ENCODE measurements around the gene ADAMTS16.
"Not testable (repeated sequence)": the region's sequence is repeated elsewhere in the genome, so short reads cannot be mapped to it uniquely, and the experiment has no call there.

ADAMTS16 gene, protein sequence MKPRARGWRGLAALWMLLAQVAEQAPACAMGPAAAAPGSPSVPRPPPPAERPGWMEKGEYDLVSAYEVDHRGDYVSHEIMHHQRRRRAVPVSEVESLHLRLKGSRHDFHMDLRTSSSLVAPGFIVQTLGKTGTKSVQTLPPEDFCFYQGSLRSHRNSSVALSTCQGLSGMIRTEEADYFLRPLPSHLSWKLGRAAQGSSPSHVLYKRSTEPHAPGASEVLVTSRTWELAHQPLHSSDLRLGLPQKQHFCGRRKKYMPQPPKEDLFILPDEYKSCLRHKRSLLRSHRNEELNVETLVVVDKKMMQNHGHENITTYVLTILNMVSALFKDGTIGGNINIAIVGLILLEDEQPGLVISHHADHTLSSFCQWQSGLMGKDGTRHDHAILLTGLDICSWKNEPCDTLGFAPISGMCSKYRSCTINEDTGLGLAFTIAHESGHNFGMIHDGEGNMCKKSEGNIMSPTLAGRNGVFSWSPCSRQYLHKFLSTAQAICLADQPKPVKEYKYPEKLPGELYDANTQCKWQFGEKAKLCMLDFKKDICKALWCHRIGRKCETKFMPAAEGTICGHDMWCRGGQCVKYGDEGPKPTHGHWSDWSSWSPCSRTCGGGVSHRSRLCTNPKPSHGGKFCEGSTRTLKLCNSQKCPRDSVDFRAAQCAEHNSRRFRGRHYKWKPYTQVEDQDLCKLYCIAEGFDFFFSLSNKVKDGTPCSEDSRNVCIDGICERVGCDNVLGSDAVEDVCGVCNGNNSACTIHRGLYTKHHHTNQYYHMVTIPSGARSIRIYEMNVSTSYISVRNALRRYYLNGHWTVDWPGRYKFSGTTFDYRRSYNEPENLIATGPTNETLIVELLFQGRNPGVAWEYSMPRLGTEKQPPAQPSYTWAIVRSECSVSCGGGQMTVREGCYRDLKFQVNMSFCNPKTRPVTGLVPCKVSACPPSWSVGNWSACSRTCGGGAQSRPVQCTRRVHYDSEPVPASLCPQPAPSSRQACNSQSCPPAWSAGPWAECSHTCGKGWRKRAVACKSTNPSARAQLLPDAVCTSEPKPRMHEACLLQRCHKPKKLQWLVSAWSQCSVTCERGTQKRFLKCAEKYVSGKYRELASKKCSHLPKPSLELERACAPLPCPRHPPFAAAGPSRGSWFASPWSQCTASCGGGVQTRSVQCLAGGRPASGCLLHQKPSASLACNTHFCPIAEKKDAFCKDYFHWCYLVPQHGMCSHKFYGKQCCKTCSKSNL

DNA sequence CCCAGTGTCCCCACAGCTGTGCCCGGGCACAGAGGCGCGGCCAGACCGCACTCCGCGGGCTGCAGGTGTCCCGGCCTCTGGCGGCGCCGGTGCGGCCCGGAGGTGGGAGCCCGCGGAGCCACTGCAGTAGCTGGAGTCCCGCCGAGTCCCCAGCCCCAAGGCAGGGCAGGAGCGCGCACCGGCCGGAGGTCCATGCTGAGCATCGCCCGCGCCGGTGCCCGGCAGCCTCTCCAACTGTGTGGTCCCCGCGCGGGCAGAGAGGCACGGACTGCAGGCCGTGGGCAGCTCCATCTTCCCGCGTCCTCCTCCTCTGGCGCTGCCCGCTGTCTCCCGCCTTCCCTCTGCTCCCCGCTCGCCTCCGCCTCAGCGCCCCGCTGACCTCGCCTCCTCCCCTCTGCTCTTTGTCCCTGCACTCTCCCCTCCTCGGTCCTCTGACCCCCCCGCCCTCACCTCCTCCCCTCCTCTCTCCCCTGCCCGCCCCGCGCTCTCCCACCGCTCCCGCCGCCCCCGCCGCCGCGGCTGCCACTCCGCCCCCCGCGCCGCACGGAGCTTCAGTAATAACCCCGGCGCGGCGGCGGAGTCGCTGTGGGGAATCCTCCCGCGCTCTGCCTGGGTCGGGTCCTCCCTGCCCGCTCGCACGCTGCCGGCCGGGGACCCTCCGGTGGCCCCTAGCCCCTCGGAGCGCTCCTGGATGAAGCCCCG is at the start of gene ADAMTS16:
Gene ADAMTS16 (plus strand): TSS at position 554 of the 702 bp plus-strand sequence. CDS start 138 bp downstream, at position 692.
- DNase-seq = peak; percentile 38

DNA sequence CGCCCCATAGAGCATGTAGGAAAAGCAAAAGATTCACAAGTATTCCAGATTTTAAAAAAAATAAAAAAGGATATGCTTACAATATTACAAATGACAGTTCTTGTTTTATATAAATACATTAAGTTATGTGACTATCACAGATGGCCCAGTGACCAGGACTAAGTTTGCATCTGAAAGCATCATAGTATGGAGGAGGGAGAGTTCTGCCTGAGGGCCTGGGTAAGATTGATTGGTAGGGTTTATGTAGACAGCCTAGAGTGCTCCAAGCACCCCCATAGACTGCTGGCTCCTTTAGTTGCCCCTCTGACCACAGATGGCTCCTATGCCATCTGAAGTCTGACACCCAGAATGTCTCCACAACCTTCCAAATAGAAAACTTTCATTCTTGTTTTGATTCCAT is 48.0 kb upstream of the ADAMTS16 start:
- no peak for DNase-seq

DNA sequence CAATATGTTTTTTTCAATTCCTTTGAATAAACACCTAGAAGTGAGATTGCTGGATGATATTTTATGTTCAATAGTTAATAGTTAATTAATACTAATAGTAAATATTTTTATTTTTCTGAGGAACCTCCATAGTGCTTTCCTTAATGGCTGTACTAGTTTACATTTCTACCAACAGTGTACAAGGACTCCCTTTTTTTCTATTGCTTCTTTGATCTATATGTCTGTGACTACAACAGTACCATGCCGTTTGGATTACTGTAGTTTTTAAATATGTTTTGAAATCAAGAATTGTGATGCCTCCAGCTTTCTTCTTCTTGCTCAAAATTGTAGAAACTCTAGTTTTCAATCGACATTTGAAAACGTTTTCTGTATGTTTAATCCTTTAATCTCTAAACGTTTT is 39.5 kb upstream of the ADAMTS16 start:
- no peak for DNase-seq

DNA sequence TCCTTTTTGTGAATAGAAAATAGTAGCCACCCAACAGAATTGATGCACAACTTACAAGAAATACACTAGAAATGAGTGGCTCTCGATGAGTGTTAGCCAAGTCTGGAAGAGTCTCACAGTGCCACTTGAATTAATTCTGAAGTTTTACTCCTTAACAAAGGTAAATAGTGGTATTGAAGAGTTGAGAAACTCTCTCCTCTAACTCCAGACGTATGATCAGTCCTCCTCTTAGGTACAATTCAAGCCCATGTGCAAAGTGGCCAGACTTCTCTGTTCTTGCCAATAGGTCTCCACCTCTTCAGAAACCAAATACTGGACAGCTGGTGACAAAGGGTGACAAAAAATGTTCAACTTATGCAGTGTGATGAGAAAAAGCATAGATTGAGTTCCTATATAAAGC is 38.5 kb upstream of the ADAMTS16 start:
- no peak for DNase-seq

DNA sequence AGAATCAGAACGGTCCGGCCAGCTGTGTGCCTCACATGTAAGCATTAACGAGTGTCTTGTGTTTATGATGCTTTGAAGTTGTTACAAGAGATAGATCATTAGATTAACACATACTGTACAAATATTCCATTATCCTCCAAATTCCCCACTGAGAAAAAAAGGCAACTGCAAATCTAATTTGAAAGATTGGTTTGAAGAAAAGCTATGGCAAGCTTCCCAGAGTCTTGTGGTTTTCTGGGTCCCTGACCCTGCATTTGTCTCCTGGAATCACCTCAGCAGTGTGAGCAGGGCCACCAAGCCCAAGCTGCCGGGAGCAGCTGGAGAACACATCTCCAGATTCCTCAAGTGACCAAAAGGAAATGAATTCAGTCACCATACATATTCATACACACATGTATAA is 36.9 kb upstream of the ADAMTS16 start:
- DNase-seq = no peak

DNA sequence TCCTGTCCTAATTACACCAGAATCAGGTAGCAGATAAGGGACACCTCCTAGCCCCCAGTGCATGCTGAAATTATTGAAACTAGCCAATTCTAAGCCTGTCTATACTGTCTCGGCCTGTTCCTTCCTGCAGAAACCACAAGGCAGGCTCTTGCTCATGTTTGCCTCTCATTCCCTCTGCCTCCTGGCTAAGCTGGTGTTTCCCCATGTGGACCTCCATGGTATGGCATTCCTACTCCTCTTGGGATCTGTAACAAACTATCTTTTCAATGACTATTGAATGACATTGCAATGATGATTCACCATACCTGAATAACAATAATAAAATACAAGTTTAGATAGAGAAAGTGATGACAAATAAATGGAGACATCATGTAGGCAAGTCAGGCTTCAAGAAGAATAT is 35.6 kb upstream of the ADAMTS16 start:
- no peak for DNase-seq

DNA sequence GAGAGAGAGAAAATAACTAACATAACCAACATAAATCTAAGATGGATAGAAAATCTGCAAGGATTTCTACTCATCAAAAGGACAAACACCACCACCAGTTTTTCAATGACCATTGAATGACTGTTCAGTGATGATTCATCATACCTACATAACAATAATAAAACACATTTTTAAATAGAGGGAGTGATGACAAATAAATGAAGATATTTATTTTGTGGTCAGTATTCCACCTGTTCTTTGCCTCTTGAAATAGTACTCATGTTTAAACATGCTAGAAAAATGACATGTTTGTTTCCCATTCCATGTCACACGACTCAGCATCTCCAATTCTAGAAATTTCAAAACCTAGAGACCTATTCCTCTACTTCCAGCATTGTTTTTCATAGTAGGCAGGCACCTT is 34.6 kb upstream of the ADAMTS16 start:
- no peak for DNase-seq

DNA sequence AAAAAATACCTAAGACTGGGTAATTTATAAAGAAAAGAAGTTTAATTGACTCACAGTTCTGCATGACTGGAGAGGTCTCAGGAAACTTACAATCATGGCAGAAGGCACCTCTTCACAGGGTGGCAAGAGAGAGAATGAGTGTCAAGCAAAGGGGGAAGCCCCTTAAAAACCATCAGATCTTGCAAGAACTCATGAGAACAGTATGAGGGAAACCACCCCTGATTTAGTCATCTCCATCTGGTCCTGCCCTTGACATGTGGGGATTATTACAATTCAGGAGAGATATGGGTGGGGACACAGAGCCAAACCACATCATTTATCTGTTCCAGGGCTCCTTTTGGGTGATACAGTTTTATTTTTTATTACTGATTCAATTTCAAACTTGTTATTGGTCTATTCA is 23.2 kb upstream of the ADAMTS16 start:
- no peak for DNase-seq

DNA sequence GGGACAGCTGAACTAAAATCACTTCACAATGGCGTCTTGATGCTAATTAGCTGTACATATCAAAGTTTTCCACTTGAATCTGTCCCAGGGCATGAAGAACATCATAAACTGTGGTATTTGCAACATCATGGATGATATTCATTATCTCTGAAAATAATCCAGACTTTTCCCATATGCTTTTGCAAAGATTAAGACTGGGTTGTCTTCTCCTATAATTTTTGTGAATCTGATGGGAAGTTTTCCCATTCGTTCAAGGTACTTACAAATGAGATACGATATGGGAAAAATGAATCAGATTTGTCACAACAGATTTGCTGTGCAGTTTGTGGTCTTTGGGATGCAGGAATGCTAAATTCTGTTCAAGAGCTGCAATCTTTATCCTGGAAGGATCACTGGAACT is 17.4 kb upstream of the ADAMTS16 start:
- no peak for DNase-seq

DNA sequence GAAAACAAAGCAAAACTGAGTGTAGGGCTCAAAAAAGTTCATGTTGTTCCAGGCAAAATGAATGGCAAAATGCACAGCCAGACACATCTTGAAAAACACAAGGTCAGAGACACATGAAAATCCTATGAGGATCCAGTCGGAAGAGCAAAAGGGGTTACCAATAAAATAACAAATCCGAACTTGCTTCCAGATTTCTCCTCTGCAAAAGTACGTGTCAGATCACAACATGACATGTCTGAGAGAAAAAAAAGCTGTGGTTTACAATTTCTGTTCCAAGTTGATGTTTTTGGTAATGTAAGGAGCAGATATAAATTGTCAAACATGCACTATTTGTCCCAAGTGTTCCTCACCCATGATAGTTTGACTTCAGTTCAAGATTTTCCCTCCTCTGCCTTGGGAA is 15.9 kb upstream of the ADAMTS16 start:
- DNase-seq = no peak

DNA sequence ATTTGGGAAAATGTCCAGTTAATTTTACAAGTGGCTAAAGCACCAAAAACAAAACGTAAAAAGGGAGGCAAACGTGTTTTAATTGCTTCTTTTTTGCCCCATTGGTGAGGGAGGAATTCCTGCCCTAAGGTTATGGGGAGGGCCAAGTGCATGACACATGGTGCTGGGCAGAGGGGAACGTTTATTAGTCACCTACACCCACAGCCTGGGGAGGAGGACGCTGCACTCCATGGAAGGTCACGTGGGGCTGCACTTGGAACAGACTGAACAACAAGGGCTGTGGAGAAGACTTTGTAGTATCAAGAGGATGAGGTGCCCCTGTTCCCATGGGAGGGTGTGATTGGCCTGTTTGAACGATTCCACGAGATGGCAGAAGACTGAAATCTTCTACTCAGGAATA is 13.7 kb upstream of the ADAMTS16 start:
- no peak for DNase-seq

DNA sequence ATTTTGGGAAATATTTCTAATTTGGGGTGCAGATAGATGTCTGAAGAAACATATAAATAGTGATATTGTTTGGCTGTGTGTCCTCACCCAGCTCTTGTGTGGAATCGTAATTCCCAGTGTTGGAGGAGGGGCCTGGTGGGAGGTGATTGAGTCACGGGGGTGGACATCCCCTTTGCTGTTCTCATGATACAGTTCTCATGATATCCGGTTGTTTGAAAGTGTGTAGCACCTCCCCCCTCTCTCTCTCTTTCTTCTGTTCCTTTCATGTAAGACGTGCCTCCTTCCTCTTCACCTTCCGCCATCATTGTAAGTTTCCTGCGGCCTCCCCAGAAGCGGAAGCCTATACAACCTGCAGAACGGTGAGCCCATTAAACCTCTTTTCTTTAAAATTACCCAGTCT is 11.4 kb upstream of the ADAMTS16 start:
- no peak for DNase-seq

DNA sequence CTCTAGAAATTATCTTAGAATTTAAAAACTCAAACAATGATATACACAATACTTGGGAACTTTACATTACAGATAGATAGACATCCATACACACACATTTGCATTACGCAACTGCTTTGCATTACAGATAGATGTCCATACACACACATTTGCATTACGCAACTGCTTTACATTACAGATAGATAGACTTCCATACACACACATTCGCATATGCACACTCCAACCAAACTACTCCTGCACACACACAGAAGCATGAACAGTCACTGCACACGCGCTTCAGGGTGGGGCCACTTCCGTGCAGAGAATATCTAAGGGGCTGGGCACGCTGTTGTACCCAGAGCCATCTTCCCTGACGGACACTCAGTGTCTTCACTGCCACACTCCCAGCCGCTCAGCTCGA is 7.9 kb upstream of the ADAMTS16 start:
- DNase-seq = no peak

DNA sequence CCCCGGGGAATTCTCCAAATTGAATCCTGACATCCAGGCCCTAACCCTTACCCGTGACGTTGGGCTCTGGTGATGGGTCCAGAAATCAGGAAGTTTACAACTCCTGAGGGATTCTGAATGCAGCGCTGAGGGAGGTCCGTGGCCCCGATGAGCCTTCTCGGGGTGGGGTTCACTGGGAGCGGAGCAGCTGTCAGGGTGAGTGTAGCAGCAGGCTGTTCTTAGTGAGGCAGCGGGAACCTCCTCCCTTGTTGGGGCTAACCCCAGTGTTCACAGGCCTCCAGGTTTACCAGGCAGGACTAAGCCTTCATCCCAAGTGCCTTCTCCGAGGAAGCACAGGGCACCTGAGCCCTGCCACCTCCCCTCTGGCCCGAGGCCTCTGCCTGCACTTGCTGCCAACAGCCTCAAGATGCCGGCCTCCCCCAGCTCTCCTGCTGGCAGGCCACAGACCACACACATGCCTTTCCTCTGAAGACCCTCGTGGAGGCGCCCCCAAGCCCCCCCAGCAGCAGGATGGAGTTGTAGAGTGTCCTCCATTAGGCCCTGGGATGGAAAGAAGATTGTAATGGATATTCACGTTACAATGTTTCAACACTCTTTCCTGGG is 7.3 kb upstream of the ADAMTS16 start:
- DNase-seq = no peak

DNA sequence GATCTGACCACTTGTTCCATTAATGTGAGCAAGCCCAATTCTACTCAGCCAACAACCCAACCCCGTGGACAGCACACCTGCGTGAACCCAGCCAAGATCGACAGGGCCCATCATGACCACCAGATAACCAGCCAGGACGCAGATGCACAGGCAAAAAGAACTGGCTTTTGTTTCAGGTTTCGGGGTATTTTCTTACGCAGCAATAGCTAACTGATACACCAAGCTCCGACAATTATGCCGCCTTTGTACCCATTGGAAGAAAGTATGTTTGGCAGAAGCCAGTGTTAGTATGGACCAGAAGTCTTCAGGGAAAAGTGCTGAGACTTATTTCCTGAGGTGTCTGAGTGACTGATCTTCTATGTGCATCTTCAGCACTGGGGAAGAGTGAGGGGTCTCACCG is 6.0 kb upstream of the ADAMTS16 start:
- DNase-seq = no peak

DNA sequence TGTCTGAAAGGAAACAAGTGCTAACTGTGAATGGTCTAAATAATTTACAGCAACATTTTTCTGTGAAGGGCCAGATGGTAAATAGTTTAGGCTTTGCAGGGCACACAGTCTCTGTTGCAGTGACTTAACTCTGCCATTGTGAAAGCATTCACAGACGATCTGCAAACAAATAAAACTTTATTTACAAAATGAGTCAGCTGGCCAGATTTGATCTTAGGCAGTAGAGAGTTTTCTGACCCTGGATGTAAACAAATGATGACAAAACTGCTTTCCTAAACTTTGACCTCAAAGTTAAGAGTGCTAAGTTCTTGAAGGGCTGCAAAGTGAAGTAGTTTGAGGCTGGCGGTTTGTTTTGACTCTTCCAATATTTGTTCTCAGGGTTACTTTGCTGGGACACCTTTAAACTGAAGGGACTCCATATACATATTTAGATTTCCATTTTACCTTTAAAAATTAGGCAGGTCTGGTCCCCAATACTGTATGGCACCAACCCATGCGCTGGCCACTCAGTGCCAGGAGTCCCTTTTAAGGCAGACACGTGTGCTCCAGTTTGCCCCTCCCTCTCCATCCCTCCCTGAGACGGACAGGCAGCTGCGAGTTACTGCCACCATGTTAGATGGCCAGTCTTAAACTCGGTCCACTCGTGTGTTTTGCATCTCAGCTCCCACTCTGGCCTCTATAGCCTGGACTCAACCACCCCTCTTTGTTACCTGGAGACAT is 4.0 kb upstream of the ADAMTS16 start:
- no peak for DNase-seq

DNA sequence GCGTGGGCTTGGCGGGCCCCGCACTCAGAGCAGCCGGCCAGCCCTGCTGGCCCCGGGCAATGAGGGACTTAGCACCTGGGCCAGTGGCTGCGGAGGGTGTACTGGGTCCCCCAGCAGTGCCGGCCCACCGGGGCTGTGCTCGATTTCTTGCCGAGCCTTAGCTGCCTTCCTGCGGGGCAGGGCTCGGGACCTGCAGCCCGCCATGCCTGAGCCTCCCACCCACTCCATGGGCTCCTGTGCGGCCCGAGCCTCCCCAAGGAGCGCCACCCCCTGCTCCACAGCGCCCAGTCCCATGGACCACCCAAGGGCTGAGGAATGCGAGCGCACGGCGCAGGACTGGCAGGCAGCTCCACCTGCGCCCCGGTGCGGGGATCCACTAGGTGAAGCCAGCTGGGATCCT is 2.3 kb upstream of the ADAMTS16 start:
- not testable (repeated sequence) for DNase-seq

DNA sequence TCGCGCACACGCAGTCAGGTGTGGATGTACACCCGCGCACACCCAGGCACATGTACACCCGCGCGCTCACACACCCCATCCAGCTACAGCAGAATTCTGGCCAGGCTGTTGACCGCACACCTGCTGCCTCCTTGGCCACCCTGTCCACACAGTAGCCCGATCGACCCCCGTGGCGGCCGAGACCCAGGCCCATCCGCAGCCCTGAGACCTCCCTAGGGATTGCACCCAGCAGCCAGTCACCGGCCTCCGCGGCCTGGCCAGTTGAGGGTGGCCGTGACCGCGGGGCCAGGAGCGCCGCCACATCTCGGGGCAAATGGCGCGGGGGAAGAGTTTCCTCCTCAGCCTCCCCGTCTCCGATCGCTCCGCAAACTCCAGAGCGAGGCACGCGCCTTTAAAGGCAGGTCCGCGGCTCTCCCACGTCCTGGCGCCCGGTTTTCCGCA is 774 bp upstream of the ADAMTS16 start:
- no peak for DNase-seq

DNA sequence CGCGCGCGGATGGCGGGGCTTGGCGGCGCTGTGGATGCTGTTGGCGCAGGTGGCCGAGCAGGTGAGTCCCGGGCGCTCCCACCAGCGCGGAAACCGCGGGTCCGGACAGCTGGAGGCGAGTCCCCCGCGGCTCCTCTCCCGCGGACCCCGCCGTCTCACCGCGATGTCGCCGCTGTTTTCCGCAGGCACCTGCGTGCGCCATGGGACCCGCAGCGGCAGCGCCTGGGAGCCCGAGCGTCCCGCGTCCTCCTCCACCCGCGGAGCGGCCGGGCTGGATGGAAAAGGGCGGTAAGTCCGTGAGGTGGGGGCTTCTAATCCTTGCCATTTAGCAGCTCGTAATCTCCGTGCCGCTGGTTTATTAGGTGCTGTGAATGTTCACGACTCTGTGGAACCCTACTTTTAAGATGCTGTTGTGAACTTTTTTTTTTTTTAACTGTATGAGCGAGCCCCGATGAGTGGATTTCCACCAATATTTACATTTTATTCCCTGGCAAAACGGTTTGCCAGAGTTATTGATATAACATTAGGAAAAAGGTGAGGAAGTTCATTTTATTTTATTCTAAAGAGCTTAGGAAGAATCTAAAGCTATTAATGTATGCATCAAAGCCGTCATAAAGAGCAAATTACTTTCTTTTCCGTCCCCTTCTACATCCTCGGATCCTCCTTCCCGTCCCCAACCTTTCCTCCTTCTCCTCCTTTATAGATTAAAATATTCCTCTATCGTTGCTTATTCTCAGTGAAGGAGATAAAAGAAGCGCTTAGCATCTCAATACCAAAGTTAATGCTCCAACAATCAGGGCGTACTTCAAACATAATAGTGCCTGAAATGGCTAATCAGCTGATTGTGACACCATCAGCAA is 579 bp downstream of the ADAMTS16 start:
- peak; percentile 38 for DNase-seq

DNA sequence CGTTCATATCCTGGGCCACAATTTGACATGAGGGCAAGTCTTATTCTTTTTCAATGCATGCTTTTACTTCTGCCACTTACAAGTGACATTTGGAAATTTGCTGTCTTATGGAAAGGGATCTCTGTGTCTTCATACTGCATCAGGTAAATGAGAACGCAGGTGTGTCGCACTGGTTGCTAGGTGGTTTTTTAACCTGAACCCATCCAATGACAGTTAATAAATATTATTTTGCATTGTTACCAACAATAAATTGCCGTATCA is 1.1 kb downstream of the ADAMTS16 start:
- DNase-seq = peak; percentile 4

Data from NCI-H1105 (cell line).